WTC11 (cell line): Measurements from ENCODE around the gene PNMT.

ENCODE experiments used
- FOXJ3 ChIP-seq: sonication (generic); formaldehyde crosslinking; IDR thresholded peaks from 2 replicates; pipeline ENCODE4 v1.9.0; 2021; ENCODE audit warnings: missing genetic modification reagents, mild to moderate bottlenecking, borderline replicate concordance
- KAT7 ChIP-seq: sonication (generic); formaldehyde crosslinking; IDR thresholded peaks from 2 replicates; pipeline ENCODE4 v1.8.1; 2023; ENCODE audit warnings: missing genetic modification reagents, mild to moderate bottlenecking, borderline replicate concordance
- SMAD3 ChIP-seq: sonication (generic); formaldehyde crosslinking; IDR thresholded peaks from 2 replicates; pipeline ENCODE4 v1.8.0; 2022; ENCODE audit warnings: missing genetic modification reagents, mild to moderate bottlenecking, borderline replicate concordance
- TP53 ChIP-seq: sonication (generic); formaldehyde crosslinking; IDR thresholded peaks from 2 replicates; pipeline ENCODE4 v1.8.1; 2023; ENCODE audit warnings: mild to moderate bottlenecking, missing genetic modification reagents
- ZNF416 ChIP-seq: fragments of 250-450 bp; sonication (Bioruptor Pico); IDR thresholded peaks from 2 replicates; pipeline ENCODE4 v1.9.0; 2021; ENCODE audit warnings: mild to moderate bottlenecking, inconsistent platforms
- ZNF671 ChIP-seq: fragments of 250-450 bp; sonication (Bioruptor Pico); IDR thresholded peaks from 2 replicates; pipeline ENCODE4 v1.8.0; 2021; ENCODE audit warnings: mild to moderate bottlenecking
- TF ChIP-seq, protein P1 (sequence below): fragments of 200-600 bp; IDR thresholded peaks from 2 replicates; pipeline ENCODE4 v1.8.0; 2022; ENCODE audit warnings: antibody characterized with exemption
- TF ChIP-seq, protein P2 (sequence below): sonication (generic); formaldehyde crosslinking; IDR thresholded peaks from 2 replicates; pipeline ENCODE4 v1.8.1; 2023; ENCODE audit warnings: mild to moderate bottlenecking, missing genetic modification reagents, borderline replicate concordance
- TF ChIP-seq, protein P3 (sequence below): sonication (generic); formaldehyde crosslinking; IDR thresholded peaks from 2 replicates; pipeline ENCODE4 v1.8.1; 2022; ENCODE audit warnings: mild to moderate bottlenecking, missing genetic modification reagents, moderate library complexity, borderline replicate concordance
- TF ChIP-seq, protein P4 (sequence below): sonication (generic); formaldehyde crosslinking; IDR thresholded peaks from 2 replicates; pipeline ENCODE4 v1.8.1; 2022; ENCODE audit warnings: low read depth, missing genetic modification reagents, borderline replicate concordance

DNA sequence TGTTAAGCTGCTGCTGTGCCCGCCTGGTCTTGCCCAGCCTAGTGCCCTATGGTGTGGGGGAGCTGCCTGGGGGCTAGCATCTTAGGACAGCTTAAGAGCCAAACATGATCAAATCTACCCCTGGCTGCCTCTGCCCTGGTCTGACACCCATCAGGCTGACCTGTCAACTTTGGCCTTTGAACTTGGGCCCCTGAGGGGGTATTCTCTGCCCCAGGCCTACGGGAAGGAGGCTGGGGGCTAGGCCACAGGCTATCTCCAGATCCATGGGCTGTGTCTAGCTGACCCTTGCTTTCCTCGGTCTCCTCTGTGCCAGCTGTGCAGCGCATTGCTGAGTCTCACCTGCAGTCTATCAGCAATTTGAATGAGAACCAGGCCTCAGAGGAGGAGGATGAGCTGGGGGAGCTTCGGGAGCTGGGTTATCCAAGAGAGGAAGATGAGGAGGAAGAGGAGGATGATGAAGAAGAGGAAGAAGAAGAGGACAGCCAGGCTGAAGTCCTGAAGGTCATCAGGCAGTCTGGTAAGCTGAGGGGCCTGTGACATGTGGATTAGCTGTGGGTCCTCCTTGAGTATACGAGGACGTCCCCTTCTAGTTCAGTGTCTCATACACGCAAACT is 34.6 kb upstream of the PNMT start:
- TF ChIP-seq ZNF671 (CRISPR knock-in tag) (no peak), ZNF416 (CRISPR knock-in tag) (no peak), FOXJ3 (CRISPR knock-in tag) (no peak), KAT7 (CRISPR knock-in tag) (no peak), TP53 (no peak), SMAD3 (CRISPR knock-in tag) (no peak)
- TF ChIP-seq, protein P1, sequence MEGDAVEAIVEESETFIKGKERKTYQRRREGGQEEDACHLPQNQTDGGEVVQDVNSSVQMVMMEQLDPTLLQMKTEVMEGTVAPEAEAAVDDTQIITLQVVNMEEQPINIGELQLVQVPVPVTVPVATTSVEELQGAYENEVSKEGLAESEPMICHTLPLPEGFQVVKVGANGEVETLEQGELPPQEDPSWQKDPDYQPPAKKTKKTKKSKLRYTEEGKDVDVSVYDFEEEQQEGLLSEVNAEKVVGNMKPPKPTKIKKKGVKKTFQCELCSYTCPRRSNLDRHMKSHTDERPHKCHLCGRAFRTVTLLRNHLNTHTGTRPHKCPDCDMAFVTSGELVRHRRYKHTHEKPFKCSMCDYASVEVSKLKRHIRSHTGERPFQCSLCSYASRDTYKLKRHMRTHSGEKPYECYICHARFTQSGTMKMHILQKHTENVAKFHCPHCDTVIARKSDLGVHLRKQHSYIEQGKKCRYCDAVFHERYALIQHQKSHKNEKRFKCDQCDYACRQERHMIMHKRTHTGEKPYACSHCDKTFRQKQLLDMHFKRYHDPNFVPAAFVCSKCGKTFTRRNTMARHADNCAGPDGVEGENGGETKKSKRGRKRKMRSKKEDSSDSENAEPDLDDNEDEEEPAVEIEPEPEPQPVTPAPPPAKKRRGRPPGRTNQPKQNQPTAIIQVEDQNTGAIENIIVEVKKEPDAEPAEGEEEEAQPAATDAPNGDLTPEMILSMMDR: no peak
- TF ChIP-seq, protein P2, sequence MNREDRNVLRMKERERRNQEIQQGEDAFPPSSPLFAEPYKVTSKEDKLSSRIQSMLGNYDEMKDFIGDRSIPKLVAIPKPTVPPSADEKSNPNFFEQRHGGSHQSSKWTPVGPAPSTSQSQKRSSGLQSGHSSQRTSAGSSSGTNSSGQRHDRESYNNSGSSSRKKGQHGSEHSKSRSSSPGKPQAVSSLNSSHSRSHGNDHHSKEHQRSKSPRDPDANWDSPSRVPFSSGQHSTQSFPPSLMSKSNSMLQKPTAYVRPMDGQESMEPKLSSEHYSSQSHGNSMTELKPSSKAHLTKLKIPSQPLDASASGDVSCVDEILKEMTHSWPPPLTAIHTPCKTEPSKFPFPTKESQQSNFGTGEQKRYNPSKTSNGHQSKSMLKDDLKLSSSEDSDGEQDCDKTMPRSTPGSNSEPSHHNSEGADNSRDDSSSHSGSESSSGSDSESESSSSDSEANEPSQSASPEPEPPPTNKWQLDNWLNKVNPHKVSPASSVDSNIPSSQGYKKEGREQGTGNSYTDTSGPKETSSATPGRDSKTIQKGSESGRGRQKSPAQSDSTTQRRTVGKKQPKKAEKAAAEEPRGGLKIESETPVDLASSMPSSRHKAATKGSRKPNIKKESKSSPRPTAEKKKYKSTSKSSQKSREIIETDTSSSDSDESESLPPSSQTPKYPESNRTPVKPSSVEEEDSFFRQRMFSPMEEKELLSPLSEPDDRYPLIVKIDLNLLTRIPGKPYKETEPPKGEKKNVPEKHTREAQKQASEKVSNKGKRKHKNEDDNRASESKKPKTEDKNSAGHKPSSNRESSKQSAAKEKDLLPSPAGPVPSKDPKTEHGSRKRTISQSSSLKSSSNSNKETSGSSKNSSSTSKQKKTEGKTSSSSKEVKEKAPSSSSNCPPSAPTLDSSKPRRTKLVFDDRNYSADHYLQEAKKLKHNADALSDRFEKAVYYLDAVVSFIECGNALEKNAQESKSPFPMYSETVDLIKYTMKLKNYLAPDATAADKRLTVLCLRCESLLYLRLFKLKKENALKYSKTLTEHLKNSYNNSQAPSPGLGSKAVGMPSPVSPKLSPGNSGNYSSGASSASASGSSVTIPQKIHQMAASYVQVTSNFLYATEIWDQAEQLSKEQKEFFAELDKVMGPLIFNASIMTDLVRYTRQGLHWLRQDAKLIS (CRISPR knock-in tag): no peak
- TF ChIP-seq, protein P3, sequence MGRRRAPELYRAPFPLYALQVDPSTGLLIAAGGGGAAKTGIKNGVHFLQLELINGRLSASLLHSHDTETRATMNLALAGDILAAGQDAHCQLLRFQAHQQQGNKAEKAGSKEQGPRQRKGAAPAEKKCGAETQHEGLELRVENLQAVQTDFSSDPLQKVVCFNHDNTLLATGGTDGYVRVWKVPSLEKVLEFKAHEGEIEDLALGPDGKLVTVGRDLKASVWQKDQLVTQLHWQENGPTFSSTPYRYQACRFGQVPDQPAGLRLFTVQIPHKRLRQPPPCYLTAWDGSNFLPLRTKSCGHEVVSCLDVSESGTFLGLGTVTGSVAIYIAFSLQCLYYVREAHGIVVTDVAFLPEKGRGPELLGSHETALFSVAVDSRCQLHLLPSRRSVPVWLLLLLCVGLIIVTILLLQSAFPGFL: no peak
- TF ChIP-seq, protein P4, sequence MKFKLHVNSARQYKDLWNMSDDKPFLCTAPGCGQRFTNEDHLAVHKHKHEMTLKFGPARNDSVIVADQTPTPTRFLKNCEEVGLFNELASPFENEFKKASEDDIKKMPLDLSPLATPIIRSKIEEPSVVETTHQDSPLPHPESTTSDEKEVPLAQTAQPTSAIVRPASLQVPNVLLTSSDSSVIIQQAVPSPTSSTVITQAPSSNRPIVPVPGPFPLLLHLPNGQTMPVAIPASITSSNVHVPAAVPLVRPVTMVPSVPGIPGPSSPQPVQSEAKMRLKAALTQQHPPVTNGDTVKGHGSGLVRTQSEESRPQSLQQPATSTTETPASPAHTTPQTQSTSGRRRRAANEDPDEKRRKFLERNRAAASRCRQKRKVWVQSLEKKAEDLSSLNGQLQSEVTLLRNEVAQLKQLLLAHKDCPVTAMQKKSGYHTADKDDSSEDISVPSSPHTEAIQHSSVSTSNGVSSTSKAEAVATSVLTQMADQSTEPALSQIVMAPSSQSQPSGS: no peak
